GM12878 (cell line): Measurements from ENCODE around the gene CLIP3. TPM values are rescaled to one million over a fixed set of nuclear protein-coding genes. Genes with fewer than 3 reads are reported as not detected.

ENCODE experiments used
- ATAC-seq: fragments of 200-7000 bp; cut with Tn5 transposase; 3 replicates; pipeline ENCODE4 v1.9.1; 2020; ENCODE audit warnings: mild to moderate bottlenecking, moderate library complexity
- BruUV-seq: library from RNA; stranded (reverse); fragments of 400-500 nt; replicated peaks from 2 replicates; lab custom pipeline; 2021; lab: Mats Ljungman, UMichigan
- CTCF ChIA-PET: fragments of 300-600 bp; sonication (Branson Sonifier 250); formaldehyde crosslinking; extraction: SDS; loops from one replicate; lab custom pipeline; 2021; ENCODE audit warnings: inconsistent platforms; lab: Yijun Ruan, JAX
- POLR2A ChIA-PET: fragments of 350-600 bp; formaldehyde crosslinking; extraction: SDS; loops from one replicate; lab custom pipeline; 2021; ENCODE audit warnings: inconsistent platforms; lab: Charles Lee
- RAD21 ChIA-PET: fragments of 300-600 bp; sonication (Branson Sonifier 250); formaldehyde crosslinking; loops from one replicate; lab custom pipeline; 2023; ENCODE audit warnings: antibody characterized with exemption; ENCODE audit not compliant: unreplicated experiment; lab: Charles Lee
- SMC1A ChIA-PET: fragments of 300-600 bp; sonication (Branson Sonifier 250); formaldehyde crosslinking; loops from one replicate; lab custom pipeline; 2023; ENCODE audit not compliant: unreplicated experiment, uncharacterized antibody; lab: Charles Lee
- DNase-seq: peaks from one replicate; pipeline ENCODE4 v3.0.0-alpha.2; 2011; ENCODE audit warnings: low read depth, low spot score
- FAIRE-seq: peaks from 3 replicates; lab custom pipeline; 2011; peaks lifted over from hg19 to GRCh38; lab: Jason Lieb, UNC
- H2AFZ ChIP-seq: 2 replicates; pipeline ENCODE4 v1.6.0; 2011; ENCODE audit warnings: low read depth, low read length, control low read depth; ENCODE audit not compliant: control insufficient read depth
- H3K27ac ChIP-seq: 2 replicates; pipeline ENCODE4 v1.5.1; 2011; ENCODE audit warnings: control low read depth; ENCODE audit not compliant: control insufficient read depth, insufficient read depth
- H3K27me3 ChIP-seq, 2 experiments: replicated peaks in 1 of 2; 2 replicates each; pipeline versions ENCODE4 v1.6.0 to v1.6.1; 2011; ENCODE audit warnings: low read length in 1 of 2; ENCODE audit not compliant: control insufficient read depth in 2 of 2, insufficient read depth in 2 of 2
- H3K36me3 ChIP-seq, 2 experiments: 2 replicates each; pipeline ENCODE4 v1.5.1; 2011; ENCODE audit warnings: low read length in 1 of 2; ENCODE audit not compliant: control insufficient read depth in 2 of 2, insufficient read depth in 2 of 2
- H3K4me1 ChIP-seq: 2 replicates; pipeline ENCODE4 v1.6.1; 2011; ENCODE audit warnings: mild to moderate bottlenecking, low read length, moderate library complexity, mixed read lengths; ENCODE audit not compliant: control insufficient read depth, insufficient read depth
- H3K4me2 ChIP-seq: 2 replicates; pipeline ENCODE4 v1.6.0; 2011; ENCODE audit warnings: control low read depth; ENCODE audit not compliant: control insufficient read depth, insufficient read depth
- H3K4me3 ChIP-seq: fragments of 200-600 bp; sonication (generic); 2 replicates; pipeline ENCODE4 v1.5.1; 2016
- H3K79me2 ChIP-seq: 2 replicates; pipeline ENCODE4 v1.6.0; 2011; ENCODE audit warnings: low read length; ENCODE audit not compliant: control insufficient read depth, insufficient read depth
- H3K9ac ChIP-seq: 2 replicates; pipeline ENCODE4 v1.8.0; 2011; ENCODE audit warnings: low read length, control low read depth, mixed read lengths; ENCODE audit not compliant: control insufficient read depth, insufficient read depth
- H3K9me3 ChIP-seq: replicated peaks from 3 replicates; pipeline ENCODE4 v1.5.1; 2011; ENCODE audit warnings: mild to moderate bottlenecking, low read length; ENCODE audit not compliant: control insufficient read depth, insufficient read depth
- H4K20me1 ChIP-seq: 2 replicates; pipeline ENCODE4 v1.6.0; 2011; ENCODE audit not compliant: control insufficient read depth, insufficient read depth
- BHLHE40 ChIP-seq, 2 experiments: fragments of 450-650 bp in 1 of 2; IDR thresholded peaks; 2 replicates each; pipeline ENCODE4 v1.6.1; 2011 to 2017; ENCODE audit warnings: low read depth in 2 of 2, borderline replicate concordance in 1 of 2, improper control_type of control experiment in 1 of 2, low read length in 1 of 2, mild to moderate bottlenecking in 1 of 2
- CREM ChIP-seq: IDR thresholded peaks from 2 replicates; pipeline ENCODE4 v1.6.1; 2014; ENCODE audit warnings: antibody characterized with exemption, low read depth
- EP300 ChIP-seq, 2 experiments: fragments of 150-350 bp in 1 of 2; IDR thresholded peaks; 2 replicates each; pipeline ENCODE4 v1.6.1; 2011 to 2012; ENCODE audit warnings: low read depth in 2 of 2, low read length in 2 of 2, borderline replicate concordance in 1 of 2, improper control_type of control experiment in 1 of 2, inconsistent platforms in 1 of 2; ENCODE audit not compliant: control insufficient read depth in 1 of 2
- HDAC2 ChIP-seq: fragments of 200-600 bp; sonication (generic); IDR thresholded peaks from 2 replicates; pipeline ENCODE4 v1.6.1; 2017
- HDGF ChIP-seq: fragments of 450-650 bp; IDR thresholded peaks from 2 replicates; pipeline ENCODE4 v1.6.1; 2016; ENCODE audit warnings: antibody characterized with exemption
- IKZF2 ChIP-seq, 2 experiments: fragments of 450-650 bp; IDR thresholded peaks; 2 replicates each; pipeline ENCODE4 v1.6.1; 2017; ENCODE audit warnings: mild to moderate bottlenecking in 2 of 2, moderate library complexity in 2 of 2
- MXI1 ChIP-seq: fragments of 150-350 bp; IDR thresholded peaks from 2 replicates; pipeline ENCODE4 v1.6.1; 2011; ENCODE audit warnings: low read depth, mild to moderate bottlenecking, inconsistent platforms, low read length, improper control_type of control experiment
- POLR2AphosphoS5 ChIP-seq: IDR thresholded peaks from 2 replicates; pipeline ENCODE4 v1.6.1; 2011; ENCODE audit warnings: mild to moderate bottlenecking, low read length, inconsistent platforms
- RFX5 ChIP-seq: IDR thresholded peaks from 2 replicates; pipeline ENCODE4 v1.6.1; 2011; ENCODE audit warnings: low read depth, low read length, improper control_type of control experiment
- SIN3A ChIP-seq: IDR thresholded peaks from 2 replicates; pipeline ENCODE4 v1.6.1; 2012; ENCODE audit warnings: low read depth, low read length, improper control_type of control experiment
- SMAD1 ChIP-seq: fragments of 450-650 bp; IDR thresholded peaks from 2 replicates; pipeline ENCODE4 v1.6.1; 2018; ENCODE audit warnings: mild to moderate bottlenecking, low read depth; ENCODE audit not compliant: partially characterized antibody
- SMC3 ChIP-seq: IDR thresholded peaks from 2 replicates; pipeline ENCODE4 v1.6.1; 2011; ENCODE audit warnings: low read length, improper control_type of control experiment, borderline replicate concordance
- ZNF207 ChIP-seq: fragments of 450-650 bp; IDR thresholded peaks from 2 replicates; pipeline ENCODE4 v1.6.1; 2014; ENCODE audit warnings: antibody characterized with exemption, mild to moderate bottlenecking, borderline replicate concordance
- ZNF384 ChIP-seq: IDR thresholded peaks from 2 replicates; pipeline ENCODE4 v1.6.1; 2012; ENCODE audit warnings: low read depth, mild to moderate bottlenecking, low read length, improper control_type of control experiment, borderline replicate concordance
- WGBS: methylation state at CpG from one replicate; pipeline ENCODE4 v1.1.6; 2016; ENCODE audit warnings: low lambda C conversion rate; ENCODE audit not compliant: insufficient replicate concordance, insufficient coverage; ENCODE audit errors: missing lambda C conversion rate; 5-methylcytosine and 5-hydroxymethylcytosine counted together
- in situ Hi-C: fragments of 300-500 bp; cut with MboI; formaldehyde crosslinking; loops from 9 replicates; pipeline ENCODE4 v1.14.3; 2018; ENCODE audit warnings: mixed read lengths
- intact Hi-C: fragments of 100-400 bp; cut with micrococcal nuclease; formaldehyde crosslinking; loops from one replicate; pipeline ENCODE4 v1.14.2; 2022; ENCODE audit not compliant: unreplicated experiment
- polyA plus RNA-seq, 11 experiments: library from polyadenylated mRNA; depleted of rRNA in 4 of 11; unstranded in 6 of 11; stranded (reverse) in 5 of 11; fragments of >200 nt; fragmentation: Nextera tagmentation in 4 of 11; fragmentation: Illumina TruSeq in 1 of 11; extraction: Ambion mirVana in 4 of 11; extraction: Trizol in 1 of 11; gene quantifications; 1 replicate in 1 of 11; 2 replicates in 10 of 11; pipeline versions ENCODE4 v1.2.1 to v1.2.3, GENCODE V29; 2011 to 2016; ENCODE audit warnings: inconsistent platforms in 2 of 11, missing spikeins in 2 of 11, low read depth in 1 of 11
- total RNA-seq, 4 experiments: library from RNA; depleted of rRNA in 3 of 4; stranded (reverse); fragments of >200 nt in 3 of 4; fragmentation: Illumina TruSeq in 1 of 4; extraction: Trizol in 1 of 4; gene quantifications; 2 replicates each; pipeline versions ENCODE4 v1.2.1 to v1.2.3, GENCODE V29; 2013 to 2021
- TF ChIP-seq, protein P1 (sequence below): fragments of 450-650 bp; conservative IDR thresholded peaks from 2 replicates; pipeline ENCODE4 v1.6.1; 2017; ENCODE audit warnings: mild to moderate bottlenecking, moderate library complexity
- TF ChIP-seq, protein P2 (sequence below): IDR thresholded peaks from 2 replicates; pipeline ENCODE4 v1.6.1; 2011; ENCODE audit warnings: borderline replicate concordance, low read depth, mild to moderate bottlenecking, moderate library complexity, mixed read lengths, low read length; ENCODE audit not compliant: insufficient read depth; ENCODE audit errors: extremely low read length

The CLIP3 gene
- total and polyA plus RNA-seq, 10 of the 15 experiments (the other 5 are each of a cell fraction or from before 2014, with no cell fraction given): 0.09 to 2.7 (median 0.45) TPM; not detected in 1

GRCh38 chr19:36014012-36014924, 18.4 kb downstream of the CLIP3 start, which contains the start of gene ALKBH6 (continued):
- TF ChIP-seq MXI1 (peak; percentile 85), RFX5 (peak; percentile 69; the same call in 1 of the 2 replicates), BHLHE40 (IDR thresholded peaks at IDR 0.05; ENCODE audit: borderline replicate concordance in 1 of 2, low read depth in 2 of 2, low read length in 1 of 2) (peak in 1 of 2 experiments; percentile 68; a peak in 3 of 4 replicates), HDGF (peak; percentile 98), SIN3A (peak; percentile 79; the same call in 1 of the 2 replicates), IKZF2 (IDR thresholded peaks at IDR 0.05) (peak; percentile 63 to 69), SMAD1 (peak; percentile 67)
- TF ChIP-seq, all 136 proteins: peak for 52

DNA sequence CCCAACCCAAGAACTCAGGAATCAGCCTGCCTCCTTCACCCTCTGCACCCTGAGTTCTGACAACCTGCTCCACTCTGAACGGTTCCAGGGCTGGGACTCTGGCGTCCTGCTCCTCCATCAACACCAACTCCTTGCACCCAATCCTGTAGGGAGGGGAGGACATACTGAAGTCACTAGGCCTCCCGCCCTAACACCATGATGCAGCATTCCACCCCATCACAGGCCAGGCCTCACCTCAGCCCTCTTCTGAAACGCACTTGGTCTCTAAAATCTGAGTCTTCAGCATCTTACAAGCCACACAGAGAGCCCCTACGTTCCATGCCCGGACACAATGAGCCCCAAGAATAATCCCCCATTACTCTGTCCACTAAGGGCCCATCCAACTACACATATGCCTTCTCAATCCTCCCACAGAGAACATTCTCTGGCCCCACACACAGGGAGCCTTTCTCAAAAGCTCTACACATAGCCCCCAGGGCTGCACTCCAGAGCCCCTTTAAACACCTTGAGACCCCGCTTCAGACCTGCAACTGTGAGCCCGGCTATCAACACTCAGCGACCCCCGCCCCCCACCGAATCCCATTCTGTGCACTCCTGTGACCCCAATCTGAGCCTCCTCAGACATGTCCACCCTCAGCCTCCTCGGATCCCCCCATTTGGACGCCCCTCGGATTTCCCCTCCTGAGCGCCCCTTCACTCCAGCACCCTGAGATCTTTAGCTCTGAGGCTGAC, 19.2 kb downstream of the CLIP3 start:
- POLR2A ChIA-PET: interaction anchor here (0.8 to 1.5 kb wide), 8 partner anchors 16 to 1357 kb away, joined by 3 to 8 read pairs (median 6); partner anchors contain the start of genes POLR2I, SDHAF1, TBCB and THAP8
- intact Hi-C loops (loop anchor here (5.0 kb wide), 1 partner anchor 39 kb away; the partner anchor contains the start of genes THAP8 and WDR62), in situ Hi-C loops (no loop called here)
- H2AFZ ChIP-seq: peak overlapping the region; percentile 88
- SMC1A ChIA-PET: interaction anchor here (1.0 to 1.1 kb wide), 3 partner anchors 12 to 60 kb away, joined by 3 to 5 read pairs (median 3); no protein-coding TSS in a partner anchor
- TF ChIP-seq, protein P1, sequence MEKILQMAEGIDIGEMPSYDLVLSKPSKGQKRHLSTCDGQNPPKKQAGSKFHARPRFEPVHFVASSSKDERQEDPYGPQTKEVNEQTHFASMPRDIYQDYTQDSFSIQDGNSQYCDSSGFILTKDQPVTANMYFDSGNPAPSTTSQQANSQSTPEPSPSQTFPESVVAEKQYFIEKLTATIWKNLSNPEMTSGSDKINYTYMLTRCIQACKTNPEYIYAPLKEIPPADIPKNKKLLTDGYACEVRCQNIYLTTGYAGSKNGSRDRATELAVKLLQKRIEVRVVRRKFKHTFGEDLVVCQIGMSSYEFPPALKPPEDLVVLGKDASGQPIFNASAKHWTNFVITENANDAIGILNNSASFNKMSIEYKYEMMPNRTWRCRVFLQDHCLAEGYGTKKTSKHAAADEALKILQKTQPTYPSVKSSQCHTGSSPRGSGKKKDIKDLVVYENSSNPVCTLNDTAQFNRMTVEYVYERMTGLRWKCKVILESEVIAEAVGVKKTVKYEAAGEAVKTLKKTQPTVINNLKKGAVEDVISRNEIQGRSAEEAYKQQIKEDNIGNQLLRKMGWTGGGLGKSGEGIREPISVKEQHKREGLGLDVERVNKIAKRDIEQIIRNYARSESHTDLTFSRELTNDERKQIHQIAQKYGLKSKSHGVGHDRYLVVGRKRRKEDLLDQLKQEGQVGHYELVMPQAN: peak; percentile 22; the same call in 1 of the 2 replicates
- TF ChIP-seq ZNF384: no peak
- TF ChIP-seq SIN3A: 0 out of 2 replicates have a peak, but pooled peaks have one; percentile 0
- no peak for TF ChIP-seq ZNF207
- 0 out of 2 replicates have a peak, but pooled peaks have one; percentile 2 for TF ChIP-seq POLR2AphosphoS5
- no peak for TF ChIP-seq CREM
- no peak for TF ChIP-seq MXI1
- TF ChIP-seq HDAC2: no peak
- TF ChIP-seq, protein P2, sequence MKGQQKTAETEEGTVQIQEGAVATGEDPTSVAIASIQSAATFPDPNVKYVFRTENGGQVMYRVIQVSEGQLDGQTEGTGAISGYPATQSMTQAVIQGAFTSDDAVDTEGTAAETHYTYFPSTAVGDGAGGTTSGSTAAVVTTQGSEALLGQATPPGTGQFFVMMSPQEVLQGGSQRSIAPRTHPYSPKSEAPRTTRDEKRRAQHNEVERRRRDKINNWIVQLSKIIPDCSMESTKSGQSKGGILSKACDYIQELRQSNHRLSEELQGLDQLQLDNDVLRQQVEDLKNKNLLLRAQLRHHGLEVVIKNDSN: no peak
- no peak for TF ChIP-seq SMC3
- TF ChIP-seq EP300 (IDR thresholded peaks at IDR 0.05; ENCODE audit: borderline replicate concordance in 1 of 2, control insufficient read depth in 1 of 2, low read depth in 2 of 2, low read length in 2 of 2): no peak
- peak overlapping the region; percentile 91 for H3K27ac ChIP-seq
- H3K79me2 ChIP-seq: peaks cover 16% of the 10 kb centered on the region
- H3K9ac ChIP-seq: peak overlapping the region; percentile 97
- no peaks in the 10 kb centered on the region for H3K27me3 ChIP-seq
- H3K4me3 ChIP-seq: peak overlapping the region; percentile 90
- H3K9me3 ChIP-seq: no peaks in the 10 kb centered on the region
- H4K20me1 ChIP-seq: no peaks in the 10 kb centered on the region
- RAD21 ChIA-PET: interaction anchor here (0.9 to 1.7 kb wide), 9 partner anchors 16 to 311 kb away, joined by 3 to 6 read pairs (median 3); partner anchors contain the start of genes POLR2I, TBCB and THAP8
- CTCF ChIA-PET: interaction anchor here (0.7 to 1.5 kb wide), 7 partner anchors 10 to 105 kb away, joined by 3 to 7 read pairs (median 4); partner anchors contain the start of gene THAP8
- WGBS: 27% methylated on average over 12 of the region's 15 CpGs
- TSS peak; percentile 85 for BruUV-seq
- H3K4me2 ChIP-seq: peak overlapping the region; percentile 85
- H3K4me1 ChIP-seq: no peaks in the 10 kb centered on the region; the same call in 1 of the 2 replicates
- DNase-seq: no peak
- no peak for FAIRE-seq
- no peak for ATAC-seq
- H3K36me3 ChIP-seq: no peaks in the 10 kb centered on the region
